ENCODE results near the gene P2RY6.

Gene P2RY6

GRCh38 chr11:73292525-73292894 lies 20.4 kb downstream of the P2RY6 start:
- TF ChIP-seq, protein P1, sequence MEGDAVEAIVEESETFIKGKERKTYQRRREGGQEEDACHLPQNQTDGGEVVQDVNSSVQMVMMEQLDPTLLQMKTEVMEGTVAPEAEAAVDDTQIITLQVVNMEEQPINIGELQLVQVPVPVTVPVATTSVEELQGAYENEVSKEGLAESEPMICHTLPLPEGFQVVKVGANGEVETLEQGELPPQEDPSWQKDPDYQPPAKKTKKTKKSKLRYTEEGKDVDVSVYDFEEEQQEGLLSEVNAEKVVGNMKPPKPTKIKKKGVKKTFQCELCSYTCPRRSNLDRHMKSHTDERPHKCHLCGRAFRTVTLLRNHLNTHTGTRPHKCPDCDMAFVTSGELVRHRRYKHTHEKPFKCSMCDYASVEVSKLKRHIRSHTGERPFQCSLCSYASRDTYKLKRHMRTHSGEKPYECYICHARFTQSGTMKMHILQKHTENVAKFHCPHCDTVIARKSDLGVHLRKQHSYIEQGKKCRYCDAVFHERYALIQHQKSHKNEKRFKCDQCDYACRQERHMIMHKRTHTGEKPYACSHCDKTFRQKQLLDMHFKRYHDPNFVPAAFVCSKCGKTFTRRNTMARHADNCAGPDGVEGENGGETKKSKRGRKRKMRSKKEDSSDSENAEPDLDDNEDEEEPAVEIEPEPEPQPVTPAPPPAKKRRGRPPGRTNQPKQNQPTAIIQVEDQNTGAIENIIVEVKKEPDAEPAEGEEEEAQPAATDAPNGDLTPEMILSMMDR (IDR thresholded peaks at IDR 0.05; ENCODE audit: control insufficient read depth, extremely low read depth, insufficient read depth) = no peak
- H3K4me3 ChIP-seq (ENCODE audit: low read depth, low read length) = no peak overlapping the region
- DNase-seq (ENCODE audit: low read depth) = no peak

- no peak overlapping the region for H3K4me3 ChIP-seq (ENCODE audit: low read depth, low read length)
- no peak for DNase-seq (ENCODE audit: low read depth)
- TF ChIP-seq, protein P1 (IDR thresholded peaks at IDR 0.05; ENCODE audit: control insufficient read depth, extremely low read depth, insufficient read depth) = no peak
Observed at GRCh38 chr11:73293356-73293936, 21.3 kb downstream of the P2RY6 start.

DNA sequence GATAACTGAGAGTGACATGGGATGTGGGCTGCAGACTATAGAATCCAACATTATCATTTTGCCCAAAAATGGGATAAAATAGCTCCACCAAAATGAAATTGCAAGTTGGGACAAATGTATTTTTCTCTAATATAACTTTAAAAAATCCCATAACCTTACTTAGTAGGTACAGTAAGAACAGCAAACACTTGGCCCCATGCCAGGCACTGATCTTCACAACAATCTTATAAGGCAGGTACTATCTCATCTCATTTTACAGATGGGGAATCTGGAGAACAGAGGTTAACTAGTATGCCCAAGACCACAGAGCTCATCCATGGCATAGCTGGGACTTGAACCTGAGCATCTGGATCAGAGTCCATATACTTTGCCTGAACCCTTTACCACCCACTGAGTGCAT lies 22.5 kb downstream of the P2RY6 start:
- no peak overlapping the region for H3K4me3 ChIP-seq (ENCODE audit: low read depth, low read length)
- no peak for DNase-seq (ENCODE audit: low read depth)
- TF ChIP-seq, protein P1 (IDR thresholded peaks at IDR 0.05; ENCODE audit: control insufficient read depth, extremely low read depth, insufficient read depth) = no peak

DNA sequence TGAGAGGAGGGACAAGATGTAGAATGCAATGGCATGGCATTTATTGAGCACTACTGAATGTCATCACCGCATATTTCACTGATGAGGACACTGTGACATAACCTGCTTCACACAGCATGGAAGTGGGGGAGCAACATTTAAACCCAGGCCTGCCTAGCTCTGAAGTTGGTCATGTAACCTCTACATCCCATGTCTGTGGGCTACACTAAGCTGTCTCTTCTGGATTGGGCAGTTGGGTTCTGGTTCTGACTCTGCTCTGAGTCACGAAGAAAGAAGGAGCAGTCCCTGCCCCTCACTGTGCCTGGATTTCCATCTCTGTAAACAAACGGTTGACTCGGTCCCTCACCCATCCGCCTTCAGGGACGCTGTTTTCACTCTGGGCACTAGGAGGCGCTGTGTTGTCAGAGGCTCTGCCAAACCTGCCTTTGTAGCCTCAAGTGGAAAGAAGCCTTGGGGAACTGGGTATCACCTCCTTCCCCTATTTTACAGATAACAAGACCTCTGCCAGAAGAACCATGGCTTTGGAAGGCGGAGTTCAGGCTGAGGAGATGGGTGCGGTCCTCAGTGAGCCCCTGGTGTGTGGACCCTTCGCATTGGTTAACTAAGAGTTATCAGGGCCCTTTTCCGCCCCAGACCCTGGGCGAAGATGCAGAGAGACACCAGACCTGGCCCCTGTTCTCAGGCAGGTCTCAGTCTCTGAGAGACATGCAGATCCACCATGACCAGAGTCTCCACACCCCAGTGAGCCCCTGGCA lies 23.3 kb downstream of the P2RY6 start:
- H3K4me3 ChIP-seq (ENCODE audit: low read depth, low read length) = no peak overlapping the region
- DNase-seq (ENCODE audit: low read depth) = no peak
- TF ChIP-seq, protein P1 (IDR thresholded peaks at IDR 0.05; ENCODE audit: control insufficient read depth, extremely low read depth, insufficient read depth) = peak; percentile 94

DNA sequence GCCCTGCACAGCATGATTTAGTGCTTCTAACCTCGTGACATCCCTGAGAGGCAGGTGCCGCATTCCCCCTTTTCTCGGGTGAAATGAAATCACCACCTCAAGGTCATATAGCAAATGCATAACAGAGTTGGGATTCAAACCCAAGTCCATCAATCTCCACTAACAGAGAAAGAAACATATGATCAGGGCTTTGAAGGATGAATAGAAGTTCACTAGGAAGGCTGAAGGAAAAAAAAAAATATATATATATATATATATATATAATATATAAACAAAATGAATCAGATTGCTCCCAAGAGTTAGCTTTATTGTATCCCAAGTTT lies 23.8 kb downstream of the P2RY6 start:
- H3K4me3 ChIP-seq (ENCODE audit: low read depth, low read length) = no peak overlapping the region
- TF ChIP-seq, protein P1 (IDR thresholded peaks at IDR 0.05; ENCODE audit: control insufficient read depth, extremely low read depth, insufficient read depth) = no peak
- DNase-seq (ENCODE audit: low read depth) = no peak

GRCh38 chr11:73296501-73297230 lies 24.5 kb downstream of the P2RY6 start:
- TF ChIP-seq, protein P1 (IDR thresholded peaks at IDR 0.05; ENCODE audit: control insufficient read depth, extremely low read depth, insufficient read depth) = no peak
- no peak for DNase-seq (ENCODE audit: low read depth)
- no peak overlapping the region for H3K4me3 ChIP-seq (ENCODE audit: low read depth, low read length)
